NCI-H748 (cell line): Measurements from ENCODE around the gene IL3.

Experiments
- DNase-seq: peaks from one replicate; lab custom pipeline; 2025; ENCODE audit not compliant: unreplicated experiment; lab: John Stamatoyannopoulos, UW

Gene IL3

GRCh38 chr5:132025403-132025971 lies 35.0 kb upstream of the IL3 start:
- DNase-seq: no peak

DNA sequence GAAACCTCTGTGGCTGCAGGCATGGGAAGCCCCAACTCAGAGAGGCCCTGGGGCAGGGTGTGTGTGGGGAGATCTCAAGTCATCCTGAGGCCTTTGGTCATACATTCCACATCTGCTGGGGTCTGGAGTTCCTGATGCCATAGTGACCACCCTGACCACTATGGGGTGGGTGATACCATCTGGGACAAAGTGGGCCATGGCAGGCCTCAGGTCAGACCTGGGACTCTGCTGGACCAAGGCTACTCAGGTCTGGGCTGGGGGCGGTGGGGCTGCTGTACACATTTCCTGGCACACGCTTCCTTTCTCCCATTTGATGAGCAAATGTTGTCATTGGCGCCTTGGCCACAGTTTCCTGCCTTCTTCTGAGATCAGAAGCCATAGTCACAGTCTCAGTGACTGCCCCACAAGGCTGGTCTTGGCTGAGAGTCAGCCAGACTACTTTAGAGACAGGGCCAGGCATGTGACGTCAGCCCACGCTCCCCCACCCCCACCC lies 33.9 kb upstream of the IL3 start:
- no peak for DNase-seq

GRCh38 chr5:132027027-132027426 lies 33.4 kb upstream of the IL3 start:
- no peak for DNase-seq

GRCh38 chr5:132029609-132030330 lies 30.7 kb upstream of the IL3 start:
- DNase-seq: no peak

DNA sequence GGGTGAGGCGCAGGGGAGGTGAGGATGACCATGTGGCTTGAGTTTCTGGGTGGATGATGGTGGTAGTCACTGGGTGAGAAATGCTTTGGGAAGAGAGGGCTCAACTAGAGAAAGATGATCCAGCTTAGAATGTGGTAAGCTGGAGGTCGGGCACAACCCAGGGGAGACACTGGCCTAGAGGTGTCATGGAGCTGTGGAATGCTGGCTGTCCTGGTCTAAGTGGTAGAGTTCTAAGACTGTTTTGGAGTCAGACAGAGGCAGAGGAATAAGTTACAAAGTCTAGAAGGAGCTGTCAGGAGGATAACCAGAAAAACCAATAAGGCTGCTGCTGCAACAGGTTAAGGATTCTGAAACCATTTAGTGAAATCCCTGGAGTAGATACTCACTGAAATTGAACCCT lies 29.8 kb upstream of the IL3 start:
- no peak for DNase-seq

- DNase-seq: no peak
Observed at GRCh38 chr5:132032196-132032595, 28.3 kb upstream of the IL3 start.

GRCh38 chr5:132033122-132033521 lies 27.3 kb upstream of the IL3 start:
- no peak for DNase-seq

- DNase-seq: no peak
Observed at GRCh38 chr5:132037353-132037752, 23.1 kb upstream of the IL3 start.

DNA sequence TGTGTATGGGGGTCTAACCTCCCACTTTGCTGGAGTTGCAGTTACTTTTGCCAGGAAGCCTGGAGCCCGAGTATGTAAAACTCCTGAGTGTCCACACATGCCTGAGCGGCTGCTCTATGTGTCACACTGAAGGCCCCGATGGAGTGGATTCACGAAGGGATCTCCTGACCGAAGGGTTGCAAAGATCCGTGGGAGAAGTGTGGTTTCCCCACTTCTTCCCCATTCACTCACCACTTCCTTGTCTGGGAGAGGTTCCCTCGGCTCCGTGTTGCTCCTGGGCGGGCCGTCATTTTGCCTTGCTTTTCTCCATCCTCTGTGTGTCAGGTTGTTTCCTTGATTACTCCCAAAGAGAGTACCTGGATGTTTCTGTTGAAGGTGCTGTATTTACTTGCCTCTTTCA lies 16.2 kb upstream of the IL3 start:
- no peak for DNase-seq

GRCh38 chr5:132046880-132047299 lies 13.6 kb upstream of the IL3 start:
- DNase-seq: no peak

GRCh38 chr5:132049093-132049492 lies 11.4 kb upstream of the IL3 start:
- DNase-seq: no peak

- no peak for DNase-seq
Observed at GRCh38 chr5:132049559-132049958, 10.9 kb upstream of the IL3 start.

- DNase-seq: no peak
Observed at GRCh38 chr5:132050136-132050535, 10.3 kb upstream of the IL3 start.

GRCh38 chr5:132050661-132051552 lies 9.5 kb upstream of the IL3 start:
- DNase-seq: no peak

DNA sequence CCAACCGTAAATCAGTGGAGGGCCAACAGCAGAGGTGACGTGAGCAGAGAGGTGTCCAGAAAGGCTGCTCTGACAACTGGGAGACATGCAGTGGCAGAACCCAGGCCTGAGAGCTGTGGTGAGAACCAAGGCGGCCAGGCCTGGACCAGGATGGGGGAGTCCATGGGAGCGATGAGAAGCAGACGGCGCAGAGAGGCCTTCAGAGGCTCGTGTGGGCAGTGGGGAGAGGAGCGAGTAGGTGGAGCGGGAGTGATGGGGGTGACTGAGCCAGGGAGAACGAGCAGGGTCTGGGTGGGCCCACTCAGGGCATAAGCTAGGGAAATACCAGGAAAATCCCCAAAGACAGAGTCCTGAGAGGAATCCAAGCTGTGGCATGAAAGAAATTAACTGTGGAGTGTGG lies 7.9 kb upstream of the IL3 start:
- DNase-seq: no peak

GRCh38 chr5:132053483-132053882 lies 7.0 kb upstream of the IL3 start:
- DNase-seq: no peak

DNA sequence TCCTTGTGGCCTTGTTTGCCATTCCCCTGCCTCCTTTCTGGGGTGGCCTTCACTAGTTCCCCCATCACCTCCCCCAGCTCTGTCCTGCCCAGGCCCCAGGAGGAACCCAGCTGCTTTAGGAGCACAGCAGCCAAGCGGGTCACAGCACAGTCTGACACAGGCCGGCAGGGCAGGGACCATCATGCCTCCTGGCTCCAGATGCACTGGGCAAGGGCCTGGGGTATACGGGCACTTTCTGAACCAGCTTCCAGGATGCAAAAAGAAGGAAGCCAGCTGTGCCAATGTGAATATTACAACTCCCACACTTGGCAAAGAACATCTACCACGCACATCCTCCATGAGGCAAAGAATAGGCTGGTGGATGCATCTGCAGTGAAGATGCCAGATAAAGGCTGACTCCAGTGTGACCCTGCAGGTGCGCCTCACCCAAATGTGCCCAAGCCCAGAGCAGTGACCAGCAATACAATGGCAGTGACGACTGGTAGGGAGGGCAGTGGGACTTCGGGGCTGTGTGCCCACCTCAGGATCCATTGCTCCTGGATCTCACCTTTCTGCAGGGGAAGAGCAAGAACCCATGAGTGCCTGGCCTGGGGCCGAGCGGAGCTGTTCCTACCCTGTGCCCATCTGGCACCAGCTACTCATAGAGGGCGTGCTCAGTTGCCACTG lies 6.3 kb upstream of the IL3 start:
- no peak for DNase-seq

DNA sequence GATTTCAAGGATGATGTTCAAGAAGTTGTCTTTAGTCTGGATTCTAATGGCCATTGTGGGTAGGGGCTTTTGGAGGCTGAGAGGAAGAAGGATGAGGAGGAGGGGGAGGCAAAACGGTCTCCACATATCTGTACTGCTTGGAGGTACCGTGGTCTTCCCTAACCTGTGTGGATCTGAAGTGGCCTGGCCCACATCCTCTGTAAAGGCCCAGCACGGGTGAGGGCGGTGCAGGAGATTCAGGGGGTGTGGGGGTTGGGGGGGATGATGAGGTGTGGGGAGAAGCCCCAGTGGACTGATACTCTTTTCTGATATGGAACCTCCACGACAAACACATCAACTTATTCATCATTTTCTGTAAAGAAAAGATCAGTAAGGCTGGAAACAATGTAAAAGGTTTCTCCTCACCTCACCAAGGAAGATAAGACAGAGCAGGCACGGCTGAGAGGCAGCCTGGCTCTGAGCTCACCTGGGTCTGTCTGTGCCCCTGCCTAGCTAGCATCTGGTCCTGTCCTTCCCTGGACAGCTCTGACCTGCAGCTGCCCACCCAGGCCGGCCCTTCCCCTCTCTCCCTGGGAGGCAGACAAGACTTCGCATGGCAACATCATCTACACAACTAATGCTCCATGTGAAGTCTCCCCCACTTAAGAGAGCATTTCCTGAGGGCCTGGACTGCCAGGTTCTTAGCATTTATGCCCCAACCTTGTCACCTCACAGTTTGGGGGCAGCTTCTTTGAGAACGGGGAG lies 5.6 kb upstream of the IL3 start:
- DNase-seq: no peak

- no peak for DNase-seq
Observed at GRCh38 chr5:132055441-132055807, 5.0 kb upstream of the IL3 start.

DNA sequence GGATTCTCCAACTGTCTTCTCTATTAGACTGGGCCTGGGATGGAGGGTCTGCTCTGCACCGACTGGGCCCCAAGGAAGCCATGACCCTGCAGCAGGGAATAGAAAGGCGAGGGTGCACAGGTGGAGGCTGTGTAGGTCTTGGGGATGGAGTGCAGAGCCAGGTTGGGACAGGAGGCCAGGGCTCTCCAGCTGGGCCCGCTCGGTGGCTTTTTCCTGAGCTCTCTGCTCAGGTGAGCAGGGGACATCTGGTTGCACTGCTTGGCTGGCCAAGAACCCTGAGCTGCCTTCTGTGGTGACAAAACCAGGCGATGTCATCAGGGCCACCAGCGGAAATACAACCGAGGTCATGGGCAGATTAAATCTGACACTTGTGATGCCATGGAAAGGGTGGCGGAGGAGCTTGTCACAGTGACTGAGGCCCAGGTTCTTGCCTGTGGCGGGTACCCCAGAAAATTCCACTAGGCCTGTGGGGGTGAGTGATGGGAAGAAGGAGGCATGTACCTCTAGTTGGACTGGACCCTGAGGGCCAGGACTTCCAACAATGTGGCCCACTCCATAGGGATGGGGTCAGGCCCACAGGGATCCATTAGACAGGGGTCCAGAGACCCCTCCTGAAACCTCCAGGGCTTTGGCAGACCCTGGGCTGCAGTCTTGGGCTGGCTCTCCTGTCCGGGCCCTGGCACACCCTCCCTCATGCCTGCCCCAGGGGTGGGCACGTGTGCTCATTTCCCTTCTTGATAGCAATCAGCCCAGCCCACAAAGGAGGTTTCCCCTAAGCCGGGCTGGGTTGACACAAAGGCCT lies 4.4 kb upstream of the IL3 start:
- DNase-seq: no peak
